ENCODE measurements around the gene MAOB.

Gene MAOB

GRCh38 chrX:43720082-43720481, 162.2 kb downstream of the MAOB start:
- no peak overlapping the region for H3K4me2 ChIP-seq (ENCODE audit: low read length)
- no peaks in the 10 kb centered on the region for H3K79me2 ChIP-seq (ENCODE audit: control insufficient read depth, low read length)
- H3F3A ChIP-seq (ENCODE audit: control insufficient read depth, insufficient read depth): no peaks in the 10 kb centered on the region
- H3K9me3 ChIP-seq (ENCODE audit: control insufficient read depth, insufficient read depth, low read length): no peaks in the 10 kb centered on the region
- no peak overlapping the region for H3K27ac ChIP-seq (ENCODE audit: low read depth, low read length)
- no peaks in the 10 kb centered on the region for H3K27me3 ChIP-seq (ENCODE audit: control insufficient read depth, low read length)
- H3K4me3 ChIP-seq (ENCODE audit: low read length): no peak overlapping the region
- no peaks in the 10 kb centered on the region for H3K9me2 ChIP-seq (replicated peaks; ENCODE audit: control insufficient read depth, low read length)
- H3K36me3 ChIP-seq (ENCODE audit: control insufficient read depth, low read length): no peaks in the 10 kb centered on the region
- no peaks in the 10 kb centered on the region for H3K4me1 ChIP-seq (ENCODE audit: control insufficient read depth, low read length)
- TF ChIP-seq CTCF (IDR thresholded peaks at IDR 0.05; ENCODE audit: low read depth, low read length, poor library complexity, severe bottlenecking) (no peak), EZH2phosphoT487 (IDR thresholded peaks at IDR 0.05; ENCODE audit: borderline replicate concordance, low read length) (no peak)
- H4K20me1 ChIP-seq (ENCODE audit: control insufficient read depth, insufficient read depth, low read depth, low read length): no peaks in the 10 kb centered on the region

DNA sequence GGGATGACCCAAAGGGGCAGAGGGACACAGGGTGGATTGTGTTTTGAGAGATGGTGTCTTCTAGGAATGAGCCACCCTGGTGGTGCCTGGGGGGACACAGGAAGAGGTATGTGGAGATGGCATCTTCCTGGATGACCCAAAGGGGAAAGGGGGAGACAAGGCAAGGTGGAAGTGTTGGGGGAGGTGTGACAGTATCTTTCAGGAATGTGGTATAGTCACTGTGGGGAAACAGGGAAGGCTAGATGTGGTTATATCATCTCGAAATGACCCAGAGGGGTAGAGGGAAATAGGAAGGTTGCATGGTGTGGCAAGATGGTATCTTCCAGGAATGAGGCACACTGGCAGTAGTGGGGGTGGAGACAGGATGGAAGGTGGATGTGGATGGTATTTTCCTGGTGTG, 163.3 kb downstream of the MAOB start:
- H3K27me3 ChIP-seq (ENCODE audit: control insufficient read depth, low read length): no peaks in the 10 kb centered on the region
- H3K27ac ChIP-seq (ENCODE audit: low read depth, low read length): no peak overlapping the region
- H3K79me2 ChIP-seq (ENCODE audit: control insufficient read depth, low read length): no peaks in the 10 kb centered on the region
- no peak overlapping the region for H3K4me3 ChIP-seq (ENCODE audit: low read length)
- no peaks in the 10 kb centered on the region for H3K9me2 ChIP-seq (replicated peaks; ENCODE audit: control insufficient read depth, low read length)
- no peaks in the 10 kb centered on the region for H3K4me1 ChIP-seq (ENCODE audit: control insufficient read depth, low read length)
- no peaks in the 10 kb centered on the region for H3F3A ChIP-seq (ENCODE audit: control insufficient read depth, insufficient read depth)
- TF ChIP-seq EZH2phosphoT487 (IDR thresholded peaks at IDR 0.05; ENCODE audit: borderline replicate concordance, low read length) (no peak), CTCF (IDR thresholded peaks at IDR 0.05; ENCODE audit: low read depth, low read length, poor library complexity, severe bottlenecking) (no peak)
- H4K20me1 ChIP-seq (ENCODE audit: control insufficient read depth, insufficient read depth, low read depth, low read length): no peaks in the 10 kb centered on the region
- H3K36me3 ChIP-seq (ENCODE audit: control insufficient read depth, low read length): no peaks in the 10 kb centered on the region
- H3K4me2 ChIP-seq (ENCODE audit: low read length): no peak overlapping the region
- H3K9me3 ChIP-seq (ENCODE audit: control insufficient read depth, insufficient read depth, low read length): no peaks in the 10 kb centered on the region

DNA sequence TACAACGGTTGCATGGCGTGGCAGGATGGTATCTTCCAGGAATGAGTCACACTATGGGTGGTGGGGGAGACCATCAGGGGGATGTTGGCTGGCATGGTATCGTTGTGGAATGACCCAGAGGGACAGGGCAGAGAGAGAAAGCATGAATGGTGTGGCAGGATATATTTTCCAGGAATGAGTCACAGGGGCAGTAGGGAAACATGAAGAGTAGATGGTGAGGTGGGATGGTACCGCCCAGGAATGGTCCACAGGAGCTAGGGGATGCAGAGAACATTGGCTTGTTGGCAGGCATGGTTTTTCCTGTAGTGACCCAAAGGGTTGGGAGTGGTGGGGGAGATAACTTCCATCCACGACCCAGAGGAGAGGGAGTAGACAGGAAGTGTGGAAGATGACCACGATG, 163.7 kb downstream of the MAOB start:
- Histone ChIP-seq H3K36me3 (ENCODE audit: control insufficient read depth, low read length) (no peaks in the 10 kb centered on the region), H4K20me1 (ENCODE audit: control insufficient read depth, insufficient read depth, low read depth, low read length) (no peaks in the 10 kb centered on the region), H3K9me3 (ENCODE audit: control insufficient read depth, insufficient read depth, low read length) (no peaks in the 10 kb centered on the region), H3K4me3 (ENCODE audit: low read length) (no peak overlapping the region), H3K27ac (ENCODE audit: low read depth, low read length) (no peak overlapping the region), H3K4me1 (ENCODE audit: control insufficient read depth, low read length) (no peaks in the 10 kb centered on the region), H3K27me3 (ENCODE audit: control insufficient read depth, low read length) (no peaks in the 10 kb centered on the region), H3K4me2 (ENCODE audit: low read length) (no peak overlapping the region), H3K9me2 (replicated peaks; ENCODE audit: control insufficient read depth, low read length) (no peaks in the 10 kb centered on the region), H3K79me2 (ENCODE audit: control insufficient read depth, low read length) (no peaks in the 10 kb centered on the region), H3F3A (ENCODE audit: control insufficient read depth, insufficient read depth) (no peaks in the 10 kb centered on the region)
- no peak for TF ChIP-seq CTCF (IDR thresholded peaks at IDR 0.05; ENCODE audit: low read depth, low read length, poor library complexity, severe bottlenecking)
- TF ChIP-seq EZH2phosphoT487 (IDR thresholded peaks at IDR 0.05; ENCODE audit: borderline replicate concordance, low read length): no peak

DNA sequence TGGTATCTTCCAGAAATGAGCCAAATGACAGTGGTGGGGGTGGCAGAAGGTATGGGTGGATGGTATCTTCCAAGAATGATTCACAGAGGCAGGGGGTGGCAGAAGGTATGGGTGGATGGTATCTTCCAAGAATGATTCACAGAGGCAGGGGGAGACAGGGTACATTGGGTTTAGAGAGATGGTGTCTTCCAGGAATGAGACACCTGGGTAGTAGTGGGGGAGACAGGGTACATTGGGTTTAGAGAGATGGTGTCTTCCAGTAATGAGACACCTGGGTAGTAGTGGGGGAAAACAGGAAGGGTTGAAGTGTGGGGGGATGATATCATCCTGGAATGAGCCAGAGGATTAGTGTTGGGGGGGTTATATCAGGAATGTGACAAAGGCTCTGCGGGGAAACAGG, 164.2 kb downstream of the MAOB start:
- no peak overlapping the region for H3K4me3 ChIP-seq (ENCODE audit: low read length)
- TF ChIP-seq EZH2phosphoT487 (IDR thresholded peaks at IDR 0.05; ENCODE audit: borderline replicate concordance, low read length) (no peak), CTCF (IDR thresholded peaks at IDR 0.05; ENCODE audit: low read depth, low read length, poor library complexity, severe bottlenecking) (no peak)
- no peaks in the 10 kb centered on the region for H3F3A ChIP-seq (ENCODE audit: control insufficient read depth, insufficient read depth)
- no peak overlapping the region for H3K27ac ChIP-seq (ENCODE audit: low read depth, low read length)
- no peaks in the 10 kb centered on the region for H3K4me1 ChIP-seq (ENCODE audit: control insufficient read depth, low read length)
- H3K79me2 ChIP-seq (ENCODE audit: control insufficient read depth, low read length): no peaks in the 10 kb centered on the region
- H3K27me3 ChIP-seq (ENCODE audit: control insufficient read depth, low read length): no peaks in the 10 kb centered on the region
- no peaks in the 10 kb centered on the region for H3K36me3 ChIP-seq (ENCODE audit: control insufficient read depth, low read length)
- no peaks in the 10 kb centered on the region for H4K20me1 ChIP-seq (ENCODE audit: control insufficient read depth, insufficient read depth, low read depth, low read length)
- H3K9me3 ChIP-seq (ENCODE audit: control insufficient read depth, insufficient read depth, low read length): no peaks in the 10 kb centered on the region
- H3K9me2 ChIP-seq (replicated peaks; ENCODE audit: control insufficient read depth, low read length): no peaks in the 10 kb centered on the region
- no peak overlapping the region for H3K4me2 ChIP-seq (ENCODE audit: low read length)

Data from DOHH2 (cell line).